Activated CD8-positive, alpha-beta memory T cell treated with anti-CD3 and anti-CD28 coated beads, Interleukin-2, amount 50 U/mL, for 4 hours (primary cell): Measurements from ENCODE around the gene BACH2.
"Not testable (repeated sequence)": the region's sequence is repeated elsewhere in the genome, so short reads cannot be mapped to it uniquely, and the experiment has no call there.

Source experiments
- DNase-seq: peaks from one replicate; pipeline ENCODE4 v3.0.0-alpha.2; 2020

The BACH2 gene

GRCh38 chr6:90151576-90152422, 144.8 kb downstream of the BACH2 start:
- DNase-seq = no peak

GRCh38 chr6:90149280-90149679, 147.4 kb downstream of the BACH2 start:
- no peak for DNase-seq

GRCh38 chr6:90148867-90149266, 147.8 kb downstream of the BACH2 start:
- DNase-seq = no peak

GRCh38 chr6:90146921-90147649, 149.6 kb downstream of the BACH2 start:
- no peak for DNase-seq

GRCh38 chr6:90146024-90146423, 150.6 kb downstream of the BACH2 start:
- DNase-seq = no peak

- DNase-seq = no peak
These were observed 151.6 kb downstream of the BACH2 start for GRCh38 chr6:90144928-90145555.

DNA sequence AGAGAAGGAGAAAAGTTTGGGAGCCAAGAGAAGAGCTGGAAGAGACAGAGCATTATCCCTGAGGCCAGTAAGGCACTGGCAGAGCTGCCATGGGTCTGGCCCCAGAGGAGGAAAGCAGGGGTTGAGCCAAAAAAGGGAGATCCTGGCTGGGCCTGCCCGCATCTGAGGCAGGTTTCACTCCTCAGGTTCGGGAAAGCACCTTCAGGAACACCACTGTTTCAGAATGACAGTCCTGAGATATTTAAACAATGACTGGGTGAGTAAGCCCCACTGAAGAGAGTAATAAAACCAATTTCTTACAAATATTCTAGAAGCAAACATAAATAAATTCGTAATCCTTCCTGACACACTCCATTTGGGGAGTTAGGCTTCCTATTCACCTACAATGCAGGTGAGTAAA, 152.2 kb downstream of the BACH2 start:
- DNase-seq = no peak

- no peak for DNase-seq
These were observed 156.0 kb downstream of the BACH2 start for GRCh38 chr6:90140683-90141082.

GRCh38 chr6:90139272-90139817, 157.3 kb downstream of the BACH2 start:
- DNase-seq = no peak

DNA sequence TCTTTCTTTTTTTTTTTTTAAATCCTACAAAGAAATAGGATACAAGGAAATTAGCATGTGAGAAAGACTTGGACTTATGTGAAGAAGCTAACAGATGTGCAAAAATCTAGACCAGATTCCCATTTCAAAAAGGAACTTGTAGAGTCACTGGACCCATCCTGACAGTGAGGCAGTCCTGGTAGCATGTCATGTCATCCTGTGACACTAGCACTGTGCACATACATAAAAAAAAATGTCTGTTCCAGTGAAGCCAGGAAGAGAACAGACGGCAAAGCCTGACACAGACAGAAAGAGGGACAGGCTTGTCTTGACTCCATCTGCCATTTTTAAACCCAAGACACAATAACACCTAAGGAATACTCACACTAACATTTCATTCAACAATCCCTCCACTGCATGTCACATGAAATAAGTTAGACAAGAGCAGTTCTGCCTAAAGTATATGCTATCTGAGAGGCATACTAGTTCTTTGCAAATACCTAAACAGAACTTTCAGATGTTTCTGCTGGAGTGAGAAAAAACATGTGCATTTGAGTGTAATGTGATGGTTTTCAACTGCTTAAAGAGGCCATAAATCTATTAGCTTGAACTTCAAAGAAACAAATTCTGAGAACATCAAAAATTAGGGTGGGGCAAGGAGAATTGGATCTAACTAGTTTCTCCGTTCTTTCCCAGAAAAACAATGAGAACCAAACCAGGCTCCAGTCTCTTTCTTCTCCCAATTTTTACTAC, 159.6 kb downstream of the BACH2 start:
- DNase-seq = no peak

GRCh38 chr6:90136176-90136575, 160.5 kb downstream of the BACH2 start:
- DNase-seq = no peak

- no peak for DNase-seq
These were observed 161.0 kb downstream of the BACH2 start for GRCh38 chr6:90135667-90136066.

- DNase-seq = not testable (repeated sequence)
These were observed 163.0 kb downstream of the BACH2 start for GRCh38 chr6:90133664-90134063.

DNA sequence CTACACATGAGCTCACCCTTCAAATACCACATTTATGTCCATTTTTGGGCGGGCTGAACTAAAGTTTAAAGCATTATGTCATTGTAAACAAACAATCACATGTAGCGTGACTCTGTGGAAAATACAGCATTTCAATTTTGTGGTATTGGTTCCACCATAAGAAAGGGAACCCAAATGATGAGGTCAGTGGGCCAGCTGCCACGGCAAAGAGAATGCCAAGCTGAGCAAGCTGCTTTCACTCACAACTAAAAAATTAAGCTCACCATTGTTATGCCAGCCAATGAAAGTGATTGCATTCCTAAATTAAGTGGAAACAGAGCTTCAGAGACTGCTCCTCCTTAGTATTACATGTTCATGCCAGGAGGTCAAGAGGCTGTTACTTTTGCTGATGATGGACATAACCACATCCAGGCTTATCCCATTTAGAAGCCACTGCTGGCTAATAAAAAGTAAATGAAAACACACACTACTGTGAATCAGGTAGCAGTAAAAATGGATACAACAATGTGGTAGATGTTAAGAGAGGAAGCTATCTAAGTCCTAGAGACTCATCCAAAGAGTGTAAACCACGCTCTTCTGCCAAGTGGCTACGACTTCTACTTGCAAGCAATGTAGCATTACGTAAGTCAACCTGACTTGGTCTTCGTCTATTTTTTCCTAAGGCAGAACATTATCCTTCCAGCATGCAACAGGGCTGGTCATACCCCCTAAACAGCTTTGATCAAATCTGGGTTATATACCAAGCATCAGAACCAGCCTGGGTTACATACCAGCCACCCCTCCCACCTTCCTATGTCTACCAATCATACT, 164.8 kb downstream of the BACH2 start:
- no peak for DNase-seq

DNA sequence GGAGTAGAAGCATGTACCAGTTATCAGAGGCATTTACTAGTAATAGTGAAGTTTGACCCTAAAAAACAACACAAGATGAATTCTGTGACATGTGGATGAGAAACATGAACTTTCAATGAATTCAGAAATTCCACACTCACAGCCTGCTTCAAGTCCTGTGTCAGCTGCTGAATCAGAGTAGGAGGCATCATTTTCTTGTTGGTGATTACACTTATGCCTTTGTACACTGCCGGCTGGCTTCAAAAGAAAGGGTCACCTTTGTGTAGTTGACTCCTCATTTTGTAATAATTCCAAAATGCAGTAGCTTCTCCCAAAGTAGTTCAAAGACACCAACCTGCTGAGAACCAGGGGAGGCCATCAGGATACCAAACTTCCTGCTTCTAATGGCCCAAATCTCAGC, 165.5 kb downstream of the BACH2 start:
- DNase-seq = no peak

DNA sequence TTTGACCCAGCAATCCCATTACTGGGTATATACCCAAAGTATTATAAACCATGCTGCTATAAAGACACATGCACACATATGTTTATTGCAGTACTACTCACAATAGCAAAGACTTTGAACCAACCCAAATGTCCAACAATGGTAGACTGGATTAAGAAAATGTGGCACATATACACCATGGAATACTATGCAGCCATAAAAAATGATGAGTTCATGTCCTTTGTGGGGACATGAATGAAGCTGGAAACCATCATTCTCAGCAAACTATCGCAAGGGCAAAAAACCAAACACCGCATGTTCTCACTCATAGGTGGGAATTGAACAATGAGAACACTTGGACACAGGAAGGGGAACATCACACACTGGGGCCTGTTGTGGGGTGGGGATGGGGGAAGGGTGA, 168.0 kb downstream of the BACH2 start:
- not testable (repeated sequence) for DNase-seq

DNA sequence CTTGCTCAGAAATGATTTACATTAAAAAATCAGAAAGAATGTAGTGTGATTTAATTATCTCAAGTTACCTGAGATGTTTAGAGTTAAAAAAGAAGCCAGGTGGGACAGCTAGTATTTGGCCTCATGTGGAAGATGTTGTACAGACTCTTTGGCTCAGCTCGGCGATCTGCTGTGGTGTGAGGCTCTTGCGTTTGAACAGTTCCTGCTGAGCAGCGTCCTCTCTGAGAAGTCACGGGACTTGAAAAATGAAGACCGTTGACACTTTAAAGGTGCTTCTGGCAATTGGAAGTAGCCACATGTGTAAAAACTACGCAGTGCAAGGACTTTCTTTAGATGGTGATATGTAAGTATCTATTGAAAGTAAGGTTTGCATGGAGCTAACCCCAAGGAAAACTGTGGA, 169.0 kb downstream of the BACH2 start:
- no peak for DNase-seq

GRCh38 chr6:90126839-90127238, 169.8 kb downstream of the BACH2 start:
- no peak for DNase-seq

GRCh38 chr6:90126181-90126580, 170.5 kb downstream of the BACH2 start:
- no peak for DNase-seq

GRCh38 chr6:90124874-90125510, 171.7 kb downstream of the BACH2 start:
- no peak for DNase-seq

DNA sequence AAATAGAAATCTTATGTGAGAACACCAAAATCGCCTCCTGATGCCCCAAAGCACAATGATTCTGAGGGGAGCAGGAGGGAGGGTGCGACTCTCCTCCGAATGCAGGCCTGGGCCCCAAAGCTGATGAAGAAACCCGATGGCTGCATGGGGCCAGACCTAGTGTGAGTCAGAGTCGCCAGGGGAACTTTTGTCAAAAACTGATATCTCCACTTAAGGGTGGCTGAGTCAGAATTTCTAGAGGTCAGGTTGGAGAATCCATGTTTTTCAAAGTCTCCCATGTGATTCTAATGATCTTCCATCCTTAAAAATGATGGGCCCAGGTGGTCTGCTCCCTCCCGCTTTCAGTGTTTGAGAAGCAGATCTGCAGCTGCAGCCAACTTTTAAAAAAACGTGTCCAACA, 172.8 kb downstream of the BACH2 start:
- DNase-seq = peak; percentile 49
